ENCODE measurements around the gene FOXS1.

DNA sequence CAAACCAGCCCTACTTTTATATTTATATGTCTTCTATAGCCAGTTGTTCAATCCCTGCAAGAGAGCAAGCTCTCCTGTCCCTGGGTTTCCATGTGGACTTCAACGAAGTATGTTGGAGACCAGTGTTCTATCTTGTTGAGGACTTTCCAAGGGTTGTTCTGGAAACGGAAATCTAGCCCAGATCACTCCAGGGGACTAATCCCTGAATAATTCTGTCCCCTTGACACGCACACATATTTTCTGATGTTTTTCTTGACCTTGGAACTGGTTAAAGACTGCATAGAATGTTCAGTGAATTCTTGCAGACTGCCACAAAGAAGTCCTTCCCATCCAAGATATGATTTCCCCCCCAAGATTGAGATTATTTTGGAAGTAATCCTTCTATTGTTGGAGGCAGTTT lies 35.7 kb downstream of the FOXS1 start:
- no peak for TF ChIP-seq CTCF (IDR thresholded peaks at IDR 0.05)
- TF ChIP-seq EZH2phosphoT487 (IDR thresholded peaks at IDR 0.05): no peak
- no peak for TF ChIP-seq EZH2 (IDR thresholded peaks at IDR 0.05)

Data from neural progenitor cell (in vitro differentiated cells).